ENCODE data around the gene NOS3. TPM values are rescaled to one million over a fixed set of nuclear protein-coding genes. Genes with fewer than 3 reads are reported as not detected.

NOS3 gene
- total and polyA plus RNA-seq, 8 donors = 7.5 to 21.8 (median 10.4) TPM

DNA sequence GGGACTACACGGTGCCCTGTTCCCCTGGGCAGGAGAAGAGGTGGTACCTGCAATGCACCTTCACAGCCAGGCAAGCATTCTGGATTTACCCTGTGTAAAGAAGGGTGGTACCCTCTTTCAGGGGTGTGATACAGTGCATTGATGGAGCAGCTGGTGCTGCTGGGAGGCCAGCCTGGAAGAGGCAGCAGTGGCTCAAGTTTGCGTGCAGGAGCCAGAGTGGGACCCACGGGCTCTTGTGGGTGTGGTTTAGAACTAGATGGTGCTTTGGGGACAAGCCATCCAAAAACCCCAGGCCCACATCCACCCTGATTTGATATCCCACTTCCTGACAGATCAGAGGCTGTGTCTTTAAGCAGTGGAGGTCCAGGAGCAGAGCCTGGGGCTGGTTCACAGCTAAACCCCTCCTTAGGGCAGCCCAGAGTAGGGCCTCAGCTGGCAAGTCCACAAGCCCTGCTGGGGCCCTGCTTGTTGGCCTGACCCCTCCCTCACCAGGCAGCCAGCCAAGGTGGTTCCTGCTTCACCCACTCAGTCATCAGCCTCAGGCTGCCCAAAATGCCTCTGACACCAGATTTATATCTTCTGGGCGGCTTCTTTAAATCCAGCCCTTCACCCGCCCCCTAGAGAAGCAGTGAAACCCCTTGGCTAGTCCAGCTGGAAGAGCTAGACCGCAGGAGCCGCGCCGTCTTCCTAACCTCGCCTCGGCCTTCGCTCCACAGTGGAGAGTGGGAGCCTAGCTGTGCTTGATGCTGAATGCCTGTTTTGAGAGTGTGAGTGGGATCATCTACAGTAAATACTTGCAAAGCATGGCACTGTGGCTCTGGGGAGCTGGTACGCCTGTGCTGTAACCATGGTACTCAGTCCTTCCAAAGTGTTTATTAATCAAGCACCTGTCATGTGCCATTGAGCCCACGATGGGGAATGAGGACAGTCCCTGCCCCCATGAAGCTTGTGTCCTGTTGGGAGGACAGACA lies 56.1 kb downstream of the NOS3 start:
- ATAC-seq (peak; percentile 10), DNase-seq (peak in 1 of 4 donors; percentile 63)
- Histone ChIP-seq H3K36me3 (peaks cover 0 to 38% of the 10 kb centered on the region in 2 donors), H3K27me3 (peaks cover 0 to 23% of the 10 kb centered on the region in 2 donors), H3K27ac (no peak overlapping the region), H3K4me1 (peaks cover 3 to 13% of the 10 kb centered on the region in 2 donors), H3K9me3 (no peaks in the 10 kb centered on the region), H3K4me3 (no peak overlapping the region)
- TF ChIP-seq, protein P1, sequence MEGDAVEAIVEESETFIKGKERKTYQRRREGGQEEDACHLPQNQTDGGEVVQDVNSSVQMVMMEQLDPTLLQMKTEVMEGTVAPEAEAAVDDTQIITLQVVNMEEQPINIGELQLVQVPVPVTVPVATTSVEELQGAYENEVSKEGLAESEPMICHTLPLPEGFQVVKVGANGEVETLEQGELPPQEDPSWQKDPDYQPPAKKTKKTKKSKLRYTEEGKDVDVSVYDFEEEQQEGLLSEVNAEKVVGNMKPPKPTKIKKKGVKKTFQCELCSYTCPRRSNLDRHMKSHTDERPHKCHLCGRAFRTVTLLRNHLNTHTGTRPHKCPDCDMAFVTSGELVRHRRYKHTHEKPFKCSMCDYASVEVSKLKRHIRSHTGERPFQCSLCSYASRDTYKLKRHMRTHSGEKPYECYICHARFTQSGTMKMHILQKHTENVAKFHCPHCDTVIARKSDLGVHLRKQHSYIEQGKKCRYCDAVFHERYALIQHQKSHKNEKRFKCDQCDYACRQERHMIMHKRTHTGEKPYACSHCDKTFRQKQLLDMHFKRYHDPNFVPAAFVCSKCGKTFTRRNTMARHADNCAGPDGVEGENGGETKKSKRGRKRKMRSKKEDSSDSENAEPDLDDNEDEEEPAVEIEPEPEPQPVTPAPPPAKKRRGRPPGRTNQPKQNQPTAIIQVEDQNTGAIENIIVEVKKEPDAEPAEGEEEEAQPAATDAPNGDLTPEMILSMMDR (IDR thresholded peaks at IDR 0.05) = no peak
- intact Hi-C loops (cut with DNase I) = no loop called here

DNA sequence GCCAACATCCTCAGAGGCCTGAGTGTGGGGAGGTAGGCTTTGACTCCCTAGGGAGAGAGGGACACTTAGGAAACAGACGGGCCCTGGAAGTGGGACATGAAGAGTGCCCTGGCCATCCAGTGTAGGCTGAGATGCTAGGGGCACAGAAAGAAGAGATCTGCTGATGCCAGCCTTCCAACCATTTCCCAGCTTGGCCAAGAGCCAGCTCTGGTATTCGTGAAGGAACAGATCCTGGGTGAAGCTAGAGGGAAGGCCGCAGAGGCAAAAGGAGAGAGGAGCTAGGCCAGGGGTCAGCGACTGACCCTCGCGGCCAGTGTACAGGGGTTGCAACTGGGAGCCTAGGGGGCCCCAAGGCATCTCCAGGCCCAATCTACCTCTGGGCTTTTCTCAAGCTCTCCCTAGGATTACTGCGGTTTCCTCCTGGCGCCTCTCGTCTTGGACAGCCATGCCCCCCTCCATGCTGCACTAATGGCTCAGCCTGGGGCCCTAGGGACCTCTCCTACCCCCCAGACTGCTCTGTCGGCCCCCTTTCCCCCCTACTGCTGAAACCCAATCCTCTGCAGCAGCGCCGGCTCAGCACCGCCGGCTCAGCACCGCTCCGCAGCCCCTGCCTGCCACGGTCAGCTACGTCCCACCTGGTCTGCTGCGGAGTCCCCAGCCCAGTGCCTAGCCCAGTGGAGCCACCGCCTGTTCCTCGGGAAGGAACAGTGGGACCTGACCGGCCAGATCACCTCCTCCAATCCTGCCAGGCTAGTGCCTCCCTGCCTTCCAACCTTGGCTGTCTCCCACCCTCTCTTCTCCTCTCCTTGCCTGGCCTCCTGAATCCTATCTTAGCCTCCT lies 57.4 kb downstream of the NOS3 start, which contains the start of gene ASIC3:
ASIC3 (plus strand) TSS at position 556 of the 840 bp plus-strand sequence. CDS start 355 bp downstream, outside the sequence.
- H3K27ac ChIP-seq = no peak within 1 kb of the TSS
- TF ChIP-seq, protein P1 (IDR thresholded peaks at IDR 0.05) = no peak
- peaks cover 0 to 23% of the 10 kb centered on the region in 2 donors for H3K27me3 ChIP-seq
- DNase-seq (no peak), ATAC-seq (no peak)
- intact Hi-C loops (cut with DNase I) = no loop called here
- no peaks in the 10 kb centered on the region for H3K9me3 ChIP-seq
- H3K4me3 ChIP-seq = no peak within 1 kb of the TSS
- peaks cover 3 to 15% of the 10 kb centered on the region in 2 donors for H3K4me1 ChIP-seq
- peaks cover 0 to 28% of the 10 kb centered on the region in 2 donors for H3K36me3 ChIP-seq

- no peak for DNase-seq
- Histone ChIP-seq H3K27ac (no peak overlapping the region), H3K36me3 (peaks cover 0 to 27% of the 10 kb centered on the region in 2 donors), H3K9me3 (no peaks in the 10 kb centered on the region), H3K4me1 (peaks cover 3 to 21% of the 10 kb centered on the region in 2 donors), H3K27me3 (peaks cover 0 to 23% of the 10 kb centered on the region in 2 donors), H3K4me3 (no peak overlapping the region)
- no peak for ATAC-seq
- TF ChIP-seq, protein P1 (IDR thresholded peaks at IDR 0.05) = no peak
- intact Hi-C loops (cut with DNase I) = no loop called here
Measured at GRCh38 chr7:151048911-151049463, 58.2 kb downstream of the NOS3 start.

DNA sequence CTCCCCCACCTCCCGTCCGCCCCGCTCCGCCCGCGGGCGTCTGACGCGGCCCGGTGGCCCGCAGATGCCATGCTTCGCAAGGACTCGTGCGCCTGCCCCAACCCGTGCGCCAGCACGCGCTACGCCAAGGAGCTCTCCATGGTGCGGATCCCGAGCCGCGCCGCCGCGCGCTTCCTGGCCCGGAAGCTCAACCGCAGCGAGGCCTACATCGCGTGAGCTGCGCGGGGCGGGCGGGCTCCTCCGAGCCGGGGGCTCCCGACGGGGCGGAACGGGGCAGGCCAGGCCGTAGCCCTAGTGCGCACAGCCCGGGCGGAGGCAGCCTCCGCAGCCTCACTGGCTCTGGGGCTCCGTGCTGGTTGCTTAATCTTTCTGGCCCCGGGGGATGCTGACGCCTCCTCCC lies 60.3 kb downstream of the NOS3 start:
- peak; percentile 77 for ATAC-seq
- Histone ChIP-seq H3K36me3 (peaks cover 0 to 6% of the 10 kb centered on the region in 2 donors), H3K4me3 (no peak overlapping the region), H3K9me3 (no peaks in the 10 kb centered on the region), H3K27me3 (peaks cover 0 to 23% of the 10 kb centered on the region in 2 donors), H3K27ac (no peak overlapping the region), H3K4me1 (peaks cover 3 to 21% of the 10 kb centered on the region in 2 donors)
- intact Hi-C loops (cut with DNase I) = no loop called here
- TF ChIP-seq, protein P1 (IDR thresholded peaks at IDR 0.05) = no peak
- DNase-seq = peak in 3 of 4 donors; percentile 58 to 88 (median 83)

Data from left lung (tissue), 10 donors.